Skin of body (tissue), 2 donors: Measurements from ENCODE around the gene HTATIP2. TPM values are rescaled to one million over a fixed set of nuclear protein-coding genes. Genes with fewer than 3 reads are reported as not detected.
"Not testable (repeated sequence)": the region's sequence is repeated elsewhere in the genome, so short reads cannot be mapped to it uniquely, and the experiment has no call there.

ENCODE experiments used
- DNase-seq: peaks from one replicate; lab custom pipeline; 2025; lab: John Stamatoyannopoulos, UW
- total RNA-seq: library from RNA; depleted of rRNA; stranded (reverse); fragments of >200 nt; gene quantifications from one replicate; pipeline ENCODE4 v1.2.3, GENCODE V29; 2014

The HTATIP2 gene
- total RNA-seq, 1 donor from 2014 or later, result 6.9 TPM

- no peak for DNase-seq
Observed at GRCh38 chr11:20369826-20370225, 6.3 kb downstream of the HTATIP2 start.

GRCh38 chr11:20372081-20372626 lies 8.6 kb downstream of the HTATIP2 start:
- DNase-seq, result no peak

GRCh38 chr11:20373147-20373546 lies 9.6 kb downstream of the HTATIP2 start:
- DNase-seq, result no peak

GRCh38 chr11:20373568-20374209 lies 10.2 kb downstream of the HTATIP2 start:
- DNase-seq, result no peak

GRCh38 chr11:20374741-20375300 lies 11.3 kb downstream of the HTATIP2 start:
- DNase-seq, result no peak

- no peak for DNase-seq
Observed at GRCh38 chr11:20376162-20376730, 12.7 kb downstream of the HTATIP2 start.

- DNase-seq, result not testable (repeated sequence)
Observed at GRCh38 chr11:20385996-20386395, 22.5 kb downstream of the HTATIP2 start.

GRCh38 chr11:20387261-20388095 lies 24.0 kb downstream of the HTATIP2 start, which contains the start of gene PRMT3:
Gene PRMT3, plus strand, starts transcription at chr11:20387716. Its CDS starts 31 bp downstream, at chr11:20387747.
- DNase-seq, result peak; percentile 93

- no peak for DNase-seq
Observed at GRCh38 chr11:20388096-20389055, 24.9 kb downstream of the HTATIP2 start.

- no peak for DNase-seq
Observed at GRCh38 chr11:20397281-20397680, 33.8 kb downstream of the HTATIP2 start.

- no peak for DNase-seq
Observed at GRCh38 chr11:20399498-20399897, 36.0 kb downstream of the HTATIP2 start.

GRCh38 chr11:20403059-20403458 lies 39.5 kb downstream of the HTATIP2 start:
- DNase-seq, result no peak

GRCh38 chr11:20406484-20406883 lies 43.0 kb downstream of the HTATIP2 start:
- DNase-seq, result no peak

- DNase-seq, result no peak
Observed at GRCh38 chr11:20407344-20407743, 43.8 kb downstream of the HTATIP2 start.

GRCh38 chr11:20415432-20415831 lies 51.9 kb downstream of the HTATIP2 start:
- DNase-seq, result no peak

GRCh38 chr11:20417771-20418170 lies 54.3 kb downstream of the HTATIP2 start:
- no peak for DNase-seq

GRCh38 chr11:20421946-20422345 lies 58.4 kb downstream of the HTATIP2 start:
- DNase-seq, result no peak

- DNase-seq, result no peak
Observed at GRCh38 chr11:20429216-20429615, 65.7 kb downstream of the HTATIP2 start.
